Stimulated activated naive CD8-positive, alpha-beta T cell treated with anti-CD3 and anti-CD28 coated beads, Interleukin-15, amount 100 ng/mL, for 72 hours (primary cell): Measurements from ENCODE around the gene EEF1A1.
A peak's percentile ranks its signal among the peaks of the same experiment; 100 is the strongest.

Experiments used
- ATAC-seq: fragments of 150-1000 bp; cut with Tn5 transposase; 2 replicates; pipeline ENCODE4 v1.10.0; 2021; ENCODE audit warnings: mild to moderate bottlenecking, moderate library complexity
- DNase-seq, 2 donors: peaks; one replicate each; pipeline ENCODE4 v3.0.0; 2021 to 2022
- H3K27ac Mint-ChIP-seq, 2 donors: one replicate each; pipeline ENCODE4 v1.8.0; 2022; ENCODE audit warnings: mild to moderate bottlenecking in 2 of 2, mixed read lengths in 2 of 2, moderate library complexity in 2 of 2
- H3K27me3 Mint-ChIP-seq: one replicate; pipeline ENCODE4 v1.8.0; 2022; ENCODE audit warnings: mixed read lengths
- H3K4me1 Mint-ChIP-seq: one replicate; pipeline ENCODE4 v1.8.0; 2022; ENCODE audit warnings: mild to moderate bottlenecking, mixed read lengths
- H3K4me3 Mint-ChIP-seq, 2 donors: one replicate each; pipeline ENCODE4 v1.8.0; 2022; ENCODE audit warnings: mild to moderate bottlenecking in 2 of 2, mixed read lengths in 2 of 2, moderate library complexity in 1 of 2
- H3K9me3 Mint-ChIP-seq, 2 donors: one replicate each; pipeline ENCODE4 v1.8.0; 2022; ENCODE audit warnings: mixed read lengths in 2 of 2

Gene EEF1A1

DNA sequence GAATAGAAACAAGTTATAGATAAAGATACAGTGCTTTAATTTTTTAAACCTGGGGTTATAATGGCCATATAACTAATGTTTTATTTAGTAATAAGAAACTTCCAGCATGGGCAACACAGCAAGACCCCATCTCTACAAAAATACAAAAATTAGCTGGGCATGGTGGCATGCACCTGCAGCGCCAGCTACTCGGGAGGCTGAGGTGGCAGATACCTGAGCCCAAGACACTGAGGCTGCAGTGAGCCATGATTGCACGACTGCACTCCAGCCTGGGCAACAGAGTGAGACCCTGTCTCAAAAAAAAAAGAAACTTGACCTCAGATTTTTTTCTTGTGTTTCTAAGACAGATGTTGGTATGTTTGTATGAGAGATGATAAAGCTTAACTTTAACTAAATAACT lies 22.9 kb downstream of the EEF1A1 start:
- no peaks in the 10 kb centered on the region for H3K27me3 Mint-ChIP-seq
- no peak for DNase-seq
- H3K27ac Mint-ChIP-seq: no peak overlapping the region

DNA sequence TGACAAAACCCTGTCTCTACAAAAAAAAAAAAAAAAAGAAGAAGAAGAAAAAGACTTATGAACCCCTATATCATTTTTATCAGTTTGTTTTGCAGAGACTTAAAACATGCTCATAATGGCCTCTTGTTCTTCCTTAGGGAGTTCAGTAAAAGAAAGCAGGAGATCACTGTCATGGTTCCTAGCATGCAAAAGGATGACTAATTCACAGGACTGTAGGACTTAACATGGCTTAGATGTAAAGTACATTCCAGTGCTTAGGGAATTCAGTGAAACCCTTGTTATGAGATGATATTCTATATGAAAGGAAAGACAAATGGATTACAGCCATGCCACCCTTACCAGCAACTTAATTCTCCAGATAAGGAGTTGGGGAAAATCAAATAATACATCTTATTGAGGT lies 29.5 kb downstream of the EEF1A1 start:
- no peaks in the 10 kb centered on the region for H3K9me3 Mint-ChIP-seq
- H3K4me3 Mint-ChIP-seq: no peak overlapping the region
- DNase-seq (no peak), ATAC-seq (no peak)
- no peaks in the 10 kb centered on the region for H3K27me3 Mint-ChIP-seq
- H3K4me1 Mint-ChIP-seq: no peaks in the 10 kb centered on the region
- H3K27ac Mint-ChIP-seq: peak overlapping the region in 1 of 2 donors; percentile 46

More for the DNA sequence above, 22.9 kb downstream of the EEF1A1 start:
- Mint-ChIP-seq H3K4me3 (no peak overlapping the region), H3K9me3 (no peaks in the 10 kb centered on the region), H3K4me1 (no peaks in the 10 kb centered on the region)
- no peak for ATAC-seq

DNA sequence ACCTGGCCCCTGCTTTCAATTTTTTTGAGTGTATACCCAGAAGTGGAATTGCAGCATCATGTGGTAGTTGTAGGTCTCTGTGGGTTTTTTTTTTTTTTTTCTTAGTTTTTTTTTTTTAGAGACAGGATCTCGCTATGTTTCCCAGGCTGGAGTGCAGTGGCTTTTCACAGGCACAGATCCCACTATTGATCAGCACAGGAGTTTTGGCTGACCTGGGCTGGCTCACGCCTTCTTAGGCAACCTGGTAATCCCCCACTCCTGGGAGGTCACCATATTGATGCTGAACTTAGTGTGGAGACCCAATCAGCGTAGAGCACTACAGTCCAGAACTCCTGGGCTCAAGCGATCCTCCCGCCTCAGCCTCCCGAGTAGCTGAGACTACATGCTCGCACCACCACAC lies 33.4 kb downstream of the EEF1A1 start:
- ATAC-seq: no peak

DNA sequence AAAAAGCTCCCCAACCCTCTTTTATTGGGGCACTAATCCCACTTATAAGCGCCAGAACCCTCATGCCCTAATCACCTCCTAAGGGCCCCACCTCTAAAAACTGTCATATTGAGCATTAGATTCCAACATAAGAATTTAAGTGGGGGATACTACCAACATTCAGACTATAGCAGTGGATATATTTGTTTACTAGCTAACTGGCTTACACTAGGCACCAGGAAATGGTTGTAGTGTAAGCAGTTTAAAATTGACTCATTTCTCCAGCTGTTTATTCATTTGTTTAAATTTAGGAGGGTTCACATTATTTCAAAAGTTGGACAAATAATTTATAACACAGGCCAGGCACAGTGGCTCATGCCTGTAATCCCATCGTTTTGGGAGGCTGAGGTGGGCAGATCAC lies 36.4 kb downstream of the EEF1A1 start:
- no peaks in the 10 kb centered on the region for H3K4me1 Mint-ChIP-seq
- no peak for DNase-seq
- no peak overlapping the region for H3K4me3 Mint-ChIP-seq
- no peaks in the 10 kb centered on the region for H3K9me3 Mint-ChIP-seq
- no peaks in the 10 kb centered on the region for H3K27me3 Mint-ChIP-seq
- no peak for ATAC-seq
- H3K27ac Mint-ChIP-seq: peak overlapping the region in 1 of 2 donors; percentile 40

More for the DNA sequence above, 33.4 kb downstream of the EEF1A1 start:
- no peaks in the 10 kb centered on the region for H3K9me3 Mint-ChIP-seq
- no peak for DNase-seq
- H3K4me3 Mint-ChIP-seq: no peak overlapping the region
- H3K27me3 Mint-ChIP-seq: no peaks in the 10 kb centered on the region
- no peak overlapping the region for H3K27ac Mint-ChIP-seq
- no peaks in the 10 kb centered on the region for H3K4me1 Mint-ChIP-seq

DNA sequence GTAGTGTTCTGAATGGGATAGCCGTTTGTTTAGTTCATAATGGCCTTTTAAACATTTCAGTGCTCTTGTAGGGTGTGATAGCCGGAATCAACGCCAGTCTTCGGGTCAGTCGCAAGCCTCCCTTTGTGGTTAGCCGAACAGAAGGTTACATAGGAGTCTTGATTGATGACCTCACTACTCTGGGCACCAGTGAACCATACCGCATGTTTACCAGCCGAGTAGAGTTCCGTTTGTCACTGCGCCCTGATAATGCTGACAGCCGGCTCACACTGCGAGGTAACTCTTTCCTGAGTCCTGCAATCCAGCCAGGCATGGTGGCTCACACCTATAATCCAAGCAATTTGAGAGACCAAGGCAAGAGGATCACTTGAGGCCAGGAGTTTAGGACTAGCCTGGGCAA lies 38.9 kb downstream of the EEF1A1 start:
- no peak for DNase-seq
- Mint-ChIP-seq H3K9me3 (no peaks in the 10 kb centered on the region), H3K4me3 (no peak overlapping the region), H3K27ac (no peak overlapping the region), H3K27me3 (no peaks in the 10 kb centered on the region), H3K4me1 (no peaks in the 10 kb centered on the region)
- ATAC-seq: no peak

DNA sequence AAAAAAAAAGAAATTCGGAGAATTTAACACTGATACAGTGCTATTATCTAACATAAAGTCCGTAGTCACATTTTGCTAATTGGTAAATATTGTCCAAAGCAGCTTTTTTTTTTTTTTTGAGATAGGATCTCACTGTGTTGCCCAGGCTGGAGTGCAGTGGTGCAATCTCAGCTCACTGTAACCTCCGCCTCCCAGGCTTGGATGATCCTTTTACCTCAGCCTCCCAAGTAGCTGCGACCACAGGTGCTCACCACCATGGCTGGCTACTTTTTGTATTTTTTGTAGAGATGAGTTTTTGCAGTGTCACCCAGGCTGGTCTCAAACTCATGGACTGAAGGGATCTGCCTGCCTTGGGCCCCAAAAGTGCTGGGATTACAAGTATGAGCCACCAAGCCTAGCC lies 43.4 kb downstream of the EEF1A1 start:
- ATAC-seq (no peak), DNase-seq (no peak)
- Mint-ChIP-seq H3K27ac (peak overlapping the region in 1 of 2 donors; percentile 22), H3K4me1 (peaks cover 2% of the 10 kb centered on the region), H3K9me3 (no peaks in the 10 kb centered on the region), H3K27me3 (no peaks in the 10 kb centered on the region), H3K4me3 (no peak overlapping the region)

DNA sequence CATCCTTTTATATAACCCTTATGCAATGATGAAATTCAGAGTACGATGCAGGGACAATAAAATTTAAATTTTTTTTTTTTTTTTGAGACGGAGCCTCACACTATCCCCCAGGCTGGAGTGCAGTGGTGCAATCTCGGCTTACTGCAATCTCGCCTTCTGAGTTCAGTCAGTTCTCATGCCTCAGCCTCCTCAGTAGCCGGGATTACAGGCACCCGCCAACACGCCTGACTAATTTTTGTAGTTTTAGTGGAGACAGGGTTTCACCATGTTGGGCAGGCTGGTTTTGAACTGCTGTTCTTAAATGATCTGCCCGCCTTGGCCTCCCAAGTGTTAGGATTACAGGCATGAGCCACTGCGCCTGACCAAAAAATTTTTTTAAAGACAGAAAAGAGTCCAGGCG lies 44.1 kb downstream of the EEF1A1 start:
- Mint-ChIP-seq H3K27ac (no peak overlapping the region), H3K9me3 (no peaks in the 10 kb centered on the region), H3K27me3 (no peaks in the 10 kb centered on the region), H3K4me1 (peaks cover 9% of the 10 kb centered on the region), H3K4me3 (no peak overlapping the region)
- DNase-seq: no peak
- ATAC-seq: no peak

DNA sequence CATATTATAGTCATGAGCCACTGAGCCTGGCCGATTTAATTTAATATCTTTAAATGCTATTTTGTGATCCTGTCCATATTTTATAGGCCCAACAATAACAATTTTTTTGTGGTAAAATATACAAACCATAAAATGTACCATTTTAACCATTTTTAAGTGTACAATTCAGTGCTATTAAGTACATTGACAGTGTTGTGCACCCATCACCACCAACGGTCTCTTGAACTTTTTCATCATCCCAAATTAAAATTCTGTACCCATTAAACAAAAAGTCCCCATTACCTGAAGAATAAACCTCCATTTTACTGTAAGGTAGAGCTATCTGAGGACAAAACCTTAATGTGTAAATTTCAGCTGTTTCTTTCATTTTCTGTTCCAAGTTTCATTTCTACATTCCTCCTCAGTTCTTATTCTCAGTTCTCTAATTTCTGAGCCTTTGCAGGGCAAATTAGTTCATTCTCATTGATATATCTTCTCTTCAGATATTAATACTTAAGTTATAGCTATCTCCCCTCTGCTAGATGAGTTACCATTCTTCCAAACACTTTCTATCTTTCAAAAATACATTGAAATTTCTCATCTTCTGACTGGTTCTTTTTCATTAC lies 49.0 kb downstream of the EEF1A1 start:
- no peak for DNase-seq
- H3K27ac Mint-ChIP-seq: peak overlapping the region; percentile 66 to 88
- peak; percentile 61 for ATAC-seq
- H3K9me3 Mint-ChIP-seq: no peaks in the 10 kb centered on the region
- peaks cover 21% of the 10 kb centered on the region for H3K4me1 Mint-ChIP-seq
- peak overlapping the region; percentile 59 to 67 for H3K4me3 Mint-ChIP-seq
- no peaks in the 10 kb centered on the region for H3K27me3 Mint-ChIP-seq
